Endodermal cell (in vitro differentiated cells): ENCODE data around the gene LAMA1. TPM values are rescaled to one million over a fixed set of nuclear protein-coding genes. Genes with fewer than 3 reads are reported as not detected.

Experiments used
- DNase-seq: peaks from one replicate; pipeline ENCODE4 v3.0.0-alpha.2; 2017
- H3K27ac ChIP-seq: 2 replicates; pipeline ENCODE4 v1.5.1; 2013; ENCODE audit warnings: mild to moderate bottlenecking, low read depth, low read length, moderate library complexity
- H3K27me3 ChIP-seq: 2 replicates; pipeline ENCODE4 v1.6.1; 2013; ENCODE audit warnings: mild to moderate bottlenecking, low read length, moderate library complexity; ENCODE audit not compliant: insufficient read depth, control insufficient read depth, poor library complexity, severe bottlenecking
- H3K36me3 ChIP-seq: 2 replicates; pipeline ENCODE4 v1.7.0; 2013; ENCODE audit warnings: mild to moderate bottlenecking, low read length, moderate library complexity; ENCODE audit not compliant: control insufficient read depth, insufficient read depth
- H3K4me1 ChIP-seq: one replicate; pipeline ENCODE4 v1.7.0; 2013; ENCODE audit warnings: low read length; ENCODE audit not compliant: control insufficient read depth, insufficient read depth
- H3K4me3 ChIP-seq: 2 replicates; pipeline ENCODE4 v1.5.1; 2013; ENCODE audit warnings: mild to moderate bottlenecking, low read length, moderate library complexity
- H3K9ac ChIP-seq: 2 replicates; pipeline ENCODE4 v1.6.1; 2013; ENCODE audit warnings: mild to moderate bottlenecking, low read length, moderate library complexity; ENCODE audit not compliant: poor library complexity, severe bottlenecking; ENCODE audit errors: extremely low read depth
- H3K9me3 ChIP-seq: 2 replicates; pipeline ENCODE4 v1.6.1; 2013; ENCODE audit warnings: mild to moderate bottlenecking, low read length, moderate library complexity; ENCODE audit not compliant: control insufficient read depth
- H3K27ac Mint-ChIP-seq: 2 replicates; pipeline ENCODE4 v1.8.0; 2020; ENCODE audit warnings: mixed read lengths
- H3K27me3 Mint-ChIP-seq: 2 replicates; pipeline ENCODE4 v1.8.0; 2021; ENCODE audit warnings: mild to moderate bottlenecking, mixed read lengths; ENCODE audit not compliant: insufficient read depth
- H3K36me3 Mint-ChIP-seq: 2 replicates; pipeline ENCODE4 v1.8.0; 2020; ENCODE audit warnings: low read depth, mixed read lengths
- H3K4me1 Mint-ChIP-seq: 2 replicates; pipeline ENCODE4 v1.8.0; 2020; ENCODE audit warnings: mixed read lengths
- H3K4me3 Mint-ChIP-seq: 2 replicates; pipeline ENCODE4 v1.8.0; 2020; ENCODE audit warnings: mild to moderate bottlenecking, moderate library complexity, mixed read lengths
- H3K9me3 Mint-ChIP-seq: 2 replicates; pipeline ENCODE4 v1.8.0; 2020; ENCODE audit warnings: mild to moderate bottlenecking, mixed read lengths
- WGBS, 2 experiments: methylation state at CpG; one replicate each; pipeline versions ENCODE4 v1.1.5 to v1.1.7; 2013; ENCODE audit warnings: missing lambda C conversion rate in 2 of 2, mixed read lengths in 1 of 2; ENCODE audit not compliant: insufficient coverage in 1 of 2, insufficient read length in 1 of 2; 5-methylcytosine and 5-hydroxymethylcytosine counted together
- total RNA-seq, 2 donors: library from RNA; stranded (reverse); fragmentation: NEBNext Ultra II Directional in 1 of 2; extraction: Animal tissue kit (Norgen Biotek cat#: 25700) in 1 of 2; gene quantifications; 2 replicates in 1 of 2; 3 replicates in 1 of 2; pipeline ENCODE4 v1.2.1, GENCODE V29; 2021
- TF ChIP-seq, protein P1 (sequence below): fragments of 200-600 bp; sonication (generic); conservative IDR thresholded peaks from 2 replicates; pipeline ENCODE4 v1.5.0; 2021; ENCODE audit warnings: antibody characterized with exemption, mild to moderate bottlenecking

Gene LAMA1
- total RNA-seq, 2 donors from 2014 or later: 198 to 316 TPM

DNA sequence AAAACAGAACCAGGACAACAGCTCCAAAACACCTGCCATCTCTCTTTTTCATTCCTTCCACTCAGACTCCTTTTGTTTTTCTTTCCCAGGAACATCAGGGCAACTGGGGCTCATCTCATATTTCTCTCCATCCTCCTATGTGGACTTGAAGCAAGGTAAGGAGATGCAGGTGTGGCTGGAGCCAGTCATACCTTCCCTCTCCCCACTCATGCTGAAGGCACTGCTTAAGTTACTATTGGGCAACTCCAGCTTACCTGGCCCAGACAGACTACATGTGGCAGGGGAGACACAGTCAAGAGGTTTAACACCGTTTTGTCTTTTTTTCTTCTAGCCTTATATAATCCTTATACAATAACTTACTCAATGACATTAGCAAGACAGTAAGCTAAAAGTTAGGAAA, 38.4 kb downstream of the LAMA1 start:
- H3K36me3 ChIP-seq: peaks cover 69% of the 10 kb centered on the region
- no peak overlapping the region for H3K4me3 ChIP-seq
- H3K9me3 ChIP-seq: peaks cover 10% of the 10 kb centered on the region
- H3K27ac ChIP-seq: no peak overlapping the region
- no peaks in the 10 kb centered on the region for H3K27me3 ChIP-seq
- peaks cover 47% of the 10 kb centered on the region for H3K36me3 Mint-ChIP-seq
- H3K4me1 ChIP-seq: no peaks in the 10 kb centered on the region
- no peak overlapping the region for H3K4me3 Mint-ChIP-seq
- peaks cover 3% of the 10 kb centered on the region for H3K4me1 Mint-ChIP-seq
- 100% methylated on average over 1 of the region's 1 CpG for WGBS, 2 experiments
- no peaks in the 10 kb centered on the region for H3K27me3 Mint-ChIP-seq
- H3K9ac ChIP-seq: no peak overlapping the region
- no peak for DNase-seq
- H3K27ac Mint-ChIP-seq: no peak overlapping the region
- TF ChIP-seq, protein P1, sequence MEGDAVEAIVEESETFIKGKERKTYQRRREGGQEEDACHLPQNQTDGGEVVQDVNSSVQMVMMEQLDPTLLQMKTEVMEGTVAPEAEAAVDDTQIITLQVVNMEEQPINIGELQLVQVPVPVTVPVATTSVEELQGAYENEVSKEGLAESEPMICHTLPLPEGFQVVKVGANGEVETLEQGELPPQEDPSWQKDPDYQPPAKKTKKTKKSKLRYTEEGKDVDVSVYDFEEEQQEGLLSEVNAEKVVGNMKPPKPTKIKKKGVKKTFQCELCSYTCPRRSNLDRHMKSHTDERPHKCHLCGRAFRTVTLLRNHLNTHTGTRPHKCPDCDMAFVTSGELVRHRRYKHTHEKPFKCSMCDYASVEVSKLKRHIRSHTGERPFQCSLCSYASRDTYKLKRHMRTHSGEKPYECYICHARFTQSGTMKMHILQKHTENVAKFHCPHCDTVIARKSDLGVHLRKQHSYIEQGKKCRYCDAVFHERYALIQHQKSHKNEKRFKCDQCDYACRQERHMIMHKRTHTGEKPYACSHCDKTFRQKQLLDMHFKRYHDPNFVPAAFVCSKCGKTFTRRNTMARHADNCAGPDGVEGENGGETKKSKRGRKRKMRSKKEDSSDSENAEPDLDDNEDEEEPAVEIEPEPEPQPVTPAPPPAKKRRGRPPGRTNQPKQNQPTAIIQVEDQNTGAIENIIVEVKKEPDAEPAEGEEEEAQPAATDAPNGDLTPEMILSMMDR: no peak
- no peaks in the 10 kb centered on the region for H3K9me3 Mint-ChIP-seq

DNA sequence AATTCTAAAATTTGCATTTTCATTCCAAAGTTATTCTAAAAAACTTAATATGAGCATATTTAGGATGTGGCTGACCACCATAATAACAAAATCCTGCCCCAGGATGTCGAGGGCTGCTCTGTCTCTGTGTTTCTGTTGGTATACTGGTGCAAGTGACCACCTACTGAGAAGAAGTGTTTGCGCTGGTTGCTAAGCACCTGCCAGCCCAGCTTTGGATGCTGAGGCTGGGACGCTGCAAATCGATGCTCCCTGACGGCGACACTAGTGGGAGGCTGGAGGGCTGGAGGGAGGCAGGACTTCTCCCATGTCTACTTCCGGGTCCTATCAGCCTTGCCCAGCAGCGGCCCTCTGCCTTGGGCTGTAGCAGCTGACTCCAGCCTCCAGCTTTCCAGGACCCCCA, 45.0 kb downstream of the LAMA1 start:
- Mint-ChIP-seq H3K4me3 (no peak overlapping the region), H3K4me1 (peaks cover 50% of the 10 kb centered on the region), H3K27me3 (no peaks in the 10 kb centered on the region), H3K36me3 (peaks cover 41% of the 10 kb centered on the region), H3K9me3 (no peaks in the 10 kb centered on the region), H3K27ac (no peak overlapping the region)
- TF ChIP-seq, protein P1: no peak
- no peak overlapping the region for H3K27ac ChIP-seq
- peaks cover 18% of the 10 kb centered on the region for H3K4me1 ChIP-seq
- H3K9ac ChIP-seq: no peak overlapping the region
- no peaks in the 10 kb centered on the region for H3K27me3 ChIP-seq
- H3K9me3 ChIP-seq: peaks cover 3% of the 10 kb centered on the region
- peaks cover 77% of the 10 kb centered on the region for H3K36me3 ChIP-seq
- WGBS, 2 experiments: 69 to 88% methylated on average over 8 of the region's 8 CpGs
- no peak overlapping the region for H3K4me3 ChIP-seq
- DNase-seq: no peak

DNA sequence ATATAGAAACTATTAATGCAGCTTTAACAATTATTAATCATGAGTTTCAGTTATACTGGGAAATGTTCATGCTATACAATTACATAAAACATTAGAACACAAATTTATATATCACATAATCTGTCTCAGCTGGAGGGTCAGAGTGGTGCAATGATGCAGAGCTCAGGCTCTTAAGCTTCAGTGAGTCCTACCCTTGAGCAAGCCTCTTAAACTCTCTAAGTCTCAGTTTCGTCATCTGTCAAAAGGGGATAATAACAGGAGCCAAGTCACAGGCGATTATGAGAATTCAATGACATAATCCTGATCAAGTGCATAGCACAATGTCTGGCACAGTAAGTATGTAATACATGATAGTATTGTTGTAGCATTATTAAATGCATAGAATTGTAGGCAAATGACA, 46.0 kb downstream of the LAMA1 start:
- H3K4me3 ChIP-seq: no peak overlapping the region
- WGBS, 2 experiments: 93 to 100% methylated on average over 2 of the region's 2 CpGs
- H3K9me3 ChIP-seq: no peaks in the 10 kb centered on the region
- H3K4me1 ChIP-seq: peaks cover 18% of the 10 kb centered on the region
- no peak for DNase-seq
- H3K36me3 Mint-ChIP-seq: peaks cover 38% of the 10 kb centered on the region
- H3K9ac ChIP-seq: no peak overlapping the region
- TF ChIP-seq, protein P1: no peak
- no peaks in the 10 kb centered on the region for H3K9me3 Mint-ChIP-seq
- H3K27me3 ChIP-seq: no peaks in the 10 kb centered on the region
- H3K4me1 Mint-ChIP-seq: peaks cover 55% of the 10 kb centered on the region
- H3K36me3 ChIP-seq: peaks cover 78% of the 10 kb centered on the region
- no peaks in the 10 kb centered on the region for H3K27me3 Mint-ChIP-seq
- no peak overlapping the region for H3K27ac ChIP-seq
- H3K4me3 Mint-ChIP-seq: no peak overlapping the region
- H3K27ac Mint-ChIP-seq: no peak overlapping the region
